Measurements from ENCODE around the gene ADD3.

DNA sequence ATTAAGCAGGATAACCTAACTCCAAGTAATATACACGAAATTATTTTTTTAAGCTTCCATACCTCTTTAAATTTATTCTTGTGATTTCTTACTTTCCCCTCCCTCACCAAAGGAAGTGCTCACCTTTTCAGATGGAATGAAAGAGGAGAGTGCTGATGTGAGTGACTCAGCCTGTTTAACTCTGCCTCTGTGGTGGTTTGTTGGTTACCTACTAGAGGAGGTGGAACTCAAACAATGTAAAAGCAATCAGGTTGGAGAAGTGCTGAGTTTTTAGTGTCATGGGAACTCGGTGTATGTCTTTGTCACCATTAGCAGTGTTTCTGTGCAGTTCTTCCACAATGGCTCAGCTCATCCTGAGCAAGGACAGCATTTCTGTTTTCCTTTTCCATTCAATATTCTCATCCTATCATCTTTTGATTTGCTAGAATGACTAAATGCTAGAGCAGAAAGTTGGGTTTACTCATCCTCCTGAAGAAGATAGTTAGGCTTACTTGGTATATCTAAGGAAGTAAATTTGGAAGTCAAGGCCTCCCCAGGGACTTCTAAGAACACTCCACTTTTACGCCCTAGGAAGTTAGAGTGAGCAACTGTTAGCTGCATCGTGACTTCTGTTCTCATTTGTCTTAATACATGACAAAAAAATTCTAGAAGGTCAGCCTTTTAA is 6.0 kb downstream of the ADD3 start:
- TF ChIP-seq EZH2 (IDR thresholded peaks at IDR 0.05; ENCODE audit: insufficient read depth, poor library complexity, severe bottlenecking) (no peak), EZH2phosphoT487 (IDR thresholded peaks at IDR 0.05; ENCODE audit: insufficient read depth, low read depth) (no peak)

All from GM23248 (cell line).